Measurements from ENCODE around the gene NCAM1. TPM values are rescaled to one million over a fixed set of nuclear protein-coding genes. Genes with fewer than 3 reads are reported as not detected.

The NCAM1 gene
- total and polyA plus RNA-seq, 10 donors: 0.41 to 13.2 (median 7.1) TPM

- DNase-seq: no peak
- Histone ChIP-seq H3K4me3 (no peak overlapping the region), H3K36me3 (no peaks in the 10 kb centered on the region), H3K9me3 (no peaks in the 10 kb centered on the region), H3K27ac (no peak overlapping the region), H3K4me1 (no peaks in the 10 kb centered on the region), H3K27me3 (replicated peaks in 1 of 7) (no peaks in the 10 kb centered on the region)
- TF ChIP-seq, protein P1, sequence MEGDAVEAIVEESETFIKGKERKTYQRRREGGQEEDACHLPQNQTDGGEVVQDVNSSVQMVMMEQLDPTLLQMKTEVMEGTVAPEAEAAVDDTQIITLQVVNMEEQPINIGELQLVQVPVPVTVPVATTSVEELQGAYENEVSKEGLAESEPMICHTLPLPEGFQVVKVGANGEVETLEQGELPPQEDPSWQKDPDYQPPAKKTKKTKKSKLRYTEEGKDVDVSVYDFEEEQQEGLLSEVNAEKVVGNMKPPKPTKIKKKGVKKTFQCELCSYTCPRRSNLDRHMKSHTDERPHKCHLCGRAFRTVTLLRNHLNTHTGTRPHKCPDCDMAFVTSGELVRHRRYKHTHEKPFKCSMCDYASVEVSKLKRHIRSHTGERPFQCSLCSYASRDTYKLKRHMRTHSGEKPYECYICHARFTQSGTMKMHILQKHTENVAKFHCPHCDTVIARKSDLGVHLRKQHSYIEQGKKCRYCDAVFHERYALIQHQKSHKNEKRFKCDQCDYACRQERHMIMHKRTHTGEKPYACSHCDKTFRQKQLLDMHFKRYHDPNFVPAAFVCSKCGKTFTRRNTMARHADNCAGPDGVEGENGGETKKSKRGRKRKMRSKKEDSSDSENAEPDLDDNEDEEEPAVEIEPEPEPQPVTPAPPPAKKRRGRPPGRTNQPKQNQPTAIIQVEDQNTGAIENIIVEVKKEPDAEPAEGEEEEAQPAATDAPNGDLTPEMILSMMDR (IDR thresholded peaks at IDR 0.05 in 8 of 11, conservative IDR thresholded peaks at IDR 0.05 in 3 of 11): no peak
- no peak for TF ChIP-seq POLR2AphosphoS5 (IDR thresholded peaks at IDR 0.05)
- TF ChIP-seq POLR2A (IDR thresholded peaks at IDR 0.05): no peak
- intact Hi-C loops (cut with DNase I; ENCODE audit: low total_unique reads): no loop called here
- WGBS, 5 donors: 83 to 90% (median 86%) methylated on average over 9 of the region's 9 CpGs
These were observed 202.2 kb downstream of the NCAM1 start for GRCh38 chr11:113163291-113164030.

DNA sequence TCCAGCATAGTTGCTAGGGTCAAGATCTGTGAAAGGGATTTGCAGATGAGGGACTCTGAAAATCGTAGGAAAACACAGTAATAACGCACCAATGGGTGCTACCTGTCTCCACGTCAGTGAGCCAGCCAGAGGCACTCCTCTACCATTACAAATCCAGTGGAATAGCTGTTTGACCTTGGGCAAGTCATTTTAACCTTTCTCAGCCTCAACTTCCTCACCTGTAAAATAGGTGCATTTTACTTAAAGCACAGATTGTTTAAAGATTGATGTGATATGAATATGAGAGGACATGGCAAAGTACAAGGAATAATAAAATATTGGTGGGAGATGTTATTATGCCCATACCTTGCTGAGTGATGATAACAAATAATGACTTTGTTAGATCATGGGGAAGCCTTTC lies 205.1 kb downstream of the NCAM1 start:
- H3K9me3 ChIP-seq: no peaks in the 10 kb centered on the region
- no peaks in the 10 kb centered on the region for H3K4me1 ChIP-seq
- no peak for TF ChIP-seq POLR2AphosphoS5 (IDR thresholded peaks at IDR 0.05)
- TF ChIP-seq, protein P1 (IDR thresholded peaks at IDR 0.05 in 8 of 11, conservative IDR thresholded peaks at IDR 0.05 in 3 of 11): no peak
- TF ChIP-seq POLR2A (IDR thresholded peaks at IDR 0.05): no peak
- 85 to 92% (median 87%) methylated on average over 3 of the region's 3 CpGs for WGBS, 5 donors
- no peak overlapping the region for H3K4me3 ChIP-seq
- H3K27ac ChIP-seq: no peak overlapping the region
- no peaks in the 10 kb centered on the region for H3K36me3 ChIP-seq
- intact Hi-C loops (cut with DNase I; ENCODE audit: low total_unique reads): no loop called here
- no peaks in the 10 kb centered on the region for H3K27me3 ChIP-seq (replicated peaks in 1 of 7)
- DNase-seq: no peak

DNA sequence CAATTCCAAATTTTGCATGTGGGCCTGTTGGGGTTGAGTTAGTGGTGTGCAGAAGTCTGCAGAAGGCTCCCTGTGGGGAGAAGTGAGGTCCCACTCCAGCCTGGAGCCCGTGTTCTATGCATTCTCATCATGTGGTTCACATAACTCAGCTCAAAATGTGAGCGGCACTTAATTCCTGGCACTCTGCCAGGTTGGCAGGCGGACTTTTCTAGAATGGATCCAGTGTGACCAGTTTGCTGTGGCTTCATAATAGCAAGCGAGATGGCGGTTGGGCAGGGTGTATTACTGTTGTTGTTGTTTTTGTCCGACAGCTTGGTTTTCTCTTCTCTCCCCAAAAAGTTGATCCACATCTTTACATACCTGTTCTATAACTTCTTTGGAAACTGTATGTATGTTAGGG lies 206.4 kb downstream of the NCAM1 start:
- DNase-seq: no peak
- WGBS, 5 donors: 82 to 86% (median 84%) methylated on average over 6 of the region's 6 CpGs
- intact Hi-C loops (cut with DNase I; ENCODE audit: low total_unique reads): no loop called here
- Histone ChIP-seq H3K27me3 (replicated peaks in 1 of 7) (no peaks in the 10 kb centered on the region), H3K36me3 (no peaks in the 10 kb centered on the region), H3K4me3 (no peak overlapping the region), H3K27ac (no peak overlapping the region), H3K9me3 (no peaks in the 10 kb centered on the region), H3K4me1 (no peaks in the 10 kb centered on the region)
- no peak for TF ChIP-seq POLR2A (IDR thresholded peaks at IDR 0.05)
- TF ChIP-seq, protein P1 (IDR thresholded peaks at IDR 0.05 in 8 of 11, conservative IDR thresholded peaks at IDR 0.05 in 3 of 11): no peak
- TF ChIP-seq POLR2AphosphoS5 (IDR thresholded peaks at IDR 0.05): no peak

DNA sequence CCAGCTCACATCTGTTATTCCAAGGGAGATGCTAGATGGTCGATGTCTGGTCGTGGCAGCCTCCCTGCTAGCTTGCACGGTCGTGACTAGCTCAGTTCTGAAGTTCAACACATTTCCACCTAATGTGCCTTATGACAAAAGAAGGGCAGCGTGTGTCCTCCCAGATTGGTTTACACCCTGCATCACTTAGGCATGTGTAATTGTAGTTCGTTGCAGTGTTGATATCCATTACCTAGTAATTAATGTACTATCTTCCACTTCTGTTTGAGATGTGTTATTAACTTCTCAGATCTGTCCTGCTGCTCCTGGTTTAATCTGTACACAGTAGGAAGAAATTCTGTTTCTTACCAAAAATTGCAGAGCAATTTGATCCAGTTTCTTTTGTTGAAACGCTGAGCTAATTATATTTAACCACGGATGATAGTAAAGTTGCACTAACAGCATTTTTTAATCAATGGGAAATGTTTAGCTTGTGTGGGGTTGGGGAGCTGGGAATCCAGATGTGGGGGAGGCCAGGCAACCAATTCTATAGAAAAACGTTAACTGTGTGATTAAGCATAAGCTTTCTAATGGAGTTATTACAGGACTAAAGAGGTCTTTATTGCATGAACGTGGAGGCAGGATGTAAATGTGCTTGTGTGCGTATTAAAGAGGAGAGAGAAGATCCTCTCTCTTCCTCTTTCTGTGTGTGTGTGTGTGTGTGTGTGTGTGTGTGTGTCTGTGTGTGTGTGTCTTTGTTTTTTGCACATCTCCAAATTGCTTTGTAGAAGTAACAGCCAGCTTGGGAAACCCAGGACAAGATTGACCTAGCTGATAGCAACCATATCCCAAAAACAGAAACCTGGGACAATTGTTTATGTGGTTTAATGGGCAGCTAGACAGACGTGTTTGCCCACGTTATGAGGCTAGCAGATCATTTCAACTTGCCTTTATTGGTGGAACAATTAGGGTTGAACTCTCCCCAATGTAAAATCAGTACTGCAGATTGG lies 207.4 kb downstream of the NCAM1 start:
- H3K4me1 ChIP-seq: no peaks in the 10 kb centered on the region
- H3K27me3 ChIP-seq (replicated peaks in 1 of 7): no peaks in the 10 kb centered on the region
- TF ChIP-seq, protein P1 (IDR thresholded peaks at IDR 0.05 in 8 of 11, conservative IDR thresholded peaks at IDR 0.05 in 3 of 11): no peak
- TF ChIP-seq POLR2AphosphoS5 (IDR thresholded peaks at IDR 0.05) (no peak), POLR2A (IDR thresholded peaks at IDR 0.05) (no peak)
- intact Hi-C loops (cut with DNase I; ENCODE audit: low total_unique reads): no loop called here
- 55 to 67% (median 61%) methylated on average over 13 of the region's 13 CpGs for WGBS, 5 donors
- H3K9me3 ChIP-seq: no peaks in the 10 kb centered on the region
- no peaks in the 10 kb centered on the region for H3K36me3 ChIP-seq
- H3K4me3 ChIP-seq: no peak overlapping the region
- no peak for DNase-seq
- H3K27ac ChIP-seq: no peak overlapping the region

Measured in spleen (tissue), 11 donors.